MM.1S (cell line): ENCODE measurements around the gene RPL29.
"Not testable (repeated sequence)": the region's sequence is repeated elsewhere in the genome, so short reads cannot be mapped to it uniquely, and the experiment has no call there.

ENCODE experiments used
- DNase-seq: peaks from one replicate; pipeline ENCODE4 v3.0.0-alpha.2; 2015
- H2AFZ ChIP-seq: fragments of 300-600 bp; sonication (generic); 2 replicates; pipeline ENCODE4 v1.6.0; 2016; ENCODE audit warnings: antibody characterized with exemption, low read length
- H3F3A ChIP-seq: fragments of 300-600 bp; sonication (generic); 2 replicates; pipeline ENCODE4 v1.6.1; 2016; ENCODE audit warnings: mild to moderate bottlenecking, antibody characterized with exemption, low read length, moderate library complexity, mixed read lengths; ENCODE audit not compliant: insufficient read depth
- H3K27ac ChIP-seq: fragments of 300-600 bp; sonication (generic); 2 replicates; pipeline ENCODE4 v1.5.1; 2016; ENCODE audit warnings: mild to moderate bottlenecking, low read length
- H3K27me3 ChIP-seq: fragments of 300-600 bp; sonication (generic); replicated peaks from 2 replicates; pipeline ENCODE4 v1.6.0; 2016; ENCODE audit warnings: low read length; ENCODE audit not compliant: insufficient read depth
- H3K36me3 ChIP-seq: fragments of 300-600 bp; sonication (generic); replicated peaks from 2 replicates; pipeline ENCODE4 v1.6.1; 2016; ENCODE audit warnings: mild to moderate bottlenecking, low read length, mixed read lengths; ENCODE audit not compliant: insufficient read depth
- H3K4me1 ChIP-seq: fragments of 300-600 bp; sonication (generic); 2 replicates; pipeline ENCODE4 v1.6.1; 2016; ENCODE audit warnings: low read length, mixed read lengths
- H3K4me2 ChIP-seq: fragments of 300-600 bp; sonication (generic); 2 replicates; pipeline ENCODE4 v1.6.0; 2016; ENCODE audit warnings: low read depth, low read length
- H3K4me3 ChIP-seq: fragments of 300-600 bp; sonication (generic); 2 replicates; pipeline ENCODE4 v1.5.1; 2016; ENCODE audit warnings: low read length, mixed read lengths
- H3K79me2 ChIP-seq: fragments of 300-600 bp; sonication (generic); 2 replicates; pipeline ENCODE4 v1.6.1; 2016; ENCODE audit warnings: mixed run types, low read length, mixed read lengths
- H3K9ac ChIP-seq: fragments of 300-600 bp; sonication (generic); 2 replicates; pipeline ENCODE4 v1.6.1; 2016; ENCODE audit warnings: low read length, mixed read lengths
- H3K9me2 ChIP-seq: fragments of 300-600 bp; sonication (generic); replicated peaks from 2 replicates; pipeline ENCODE4 v1.6.1; 2016; ENCODE audit warnings: mild to moderate bottlenecking, low read length, mixed read lengths; ENCODE audit not compliant: insufficient read depth
- H3K9me3 ChIP-seq: fragments of 300-600 bp; sonication (generic); replicated peaks from 2 replicates; pipeline ENCODE4 v1.6.1; 2016; ENCODE audit warnings: mild to moderate bottlenecking, low read length, mixed read lengths; ENCODE audit not compliant: insufficient read depth
- H4K20me1 ChIP-seq: fragments of 300-600 bp; sonication (generic); 2 replicates; pipeline ENCODE4 v1.6.1; 2016; ENCODE audit warnings: mild to moderate bottlenecking, low read length, moderate library complexity, mixed read lengths; ENCODE audit not compliant: insufficient read depth
- CTCF ChIP-seq: fragments of 300-600 bp; sonication (generic); IDR thresholded peaks from 2 replicates; pipeline ENCODE4 v1.5.1; 2016; ENCODE audit warnings: antibody characterized with exemption, low read length, mixed read lengths
- EZH2 ChIP-seq: fragments of 300-600 bp; sonication (generic); optimal IDR thresholded peaks from 2 replicates; pipeline ENCODE3; 2017; ENCODE audit warnings: low read depth, mild to moderate bottlenecking, antibody characterized with exemption, low read length, mixed read lengths
- EZH2phosphoT487 ChIP-seq: fragments of 300-600 bp; sonication (generic); IDR thresholded peaks from 2 replicates; pipeline ENCODE4 v1.6.1; 2018; ENCODE audit warnings: antibody characterized with exemption, low read length

The RPL29 gene

GRCh38 chr3:51995346-51996163 is at the start of gene RPL29:
RPL29 (minus strand) TSS chr3:51995895; CDS start chr3:51995461, 434 bp downstream.
- Histone ChIP-seq H3F3A (peaks cover 30% of the 10 kb centered on the region), H3K27ac (peak within 1 kb of the TSS; percentile 69; the same call in 1 of the 2 replicates), H3K79me2 (peaks cover 30% of the 10 kb centered on the region), H3K4me3 (peak within 1 kb of the TSS; percentile 94), H3K9me2 (no peaks in the 10 kb centered on the region), H3K9ac (peak within 1 kb of the TSS; percentile 95), H3K36me3 (peaks cover 10% of the 10 kb centered on the region; the same call in 1 of the 2 replicates), H2AFZ (peak within 1 kb of the TSS; percentile 76; the same call in 1 of the 2 replicates), H3K9me3 (no peaks in the 10 kb centered on the region), H3K27me3 (peaks cover 10% of the 10 kb centered on the region; the same call in 1 of the 2 replicates), H3K4me1 (peaks cover 8% of the 10 kb centered on the region), H3K4me2 (peak within 1 kb of the TSS; percentile 97), H4K20me1 (no peaks in the 10 kb centered on the region)
- peak; percentile 93 for DNase-seq
- TF ChIP-seq EZH2 (no peak), EZH2phosphoT487 (no peak), CTCF (no peak)

GRCh38 chr3:52044869-52045619 is 49.3 kb upstream of the RPL29 start:
- Histone ChIP-seq H3K4me2 (no peak overlapping the region), H3K9ac (no peak overlapping the region)

GRCh38 chr3:52043750-52044149 is 48.1 kb upstream of the RPL29 start:
- no peaks in the 10 kb centered on the region for H3K9me3 ChIP-seq
- H3F3A ChIP-seq: no peaks in the 10 kb centered on the region; the same call in 1 of the 2 replicates
- TF ChIP-seq EZH2 (no peak), EZH2phosphoT487 (no peak), CTCF (no peak)
- no peaks in the 10 kb centered on the region for H3K4me1 ChIP-seq
- no peak overlapping the region for H2AFZ ChIP-seq
- H3K4me2 ChIP-seq: no peak overlapping the region
- no peaks in the 10 kb centered on the region for H3K9me2 ChIP-seq
- no peak for DNase-seq
- peaks cover 22% of the 10 kb centered on the region for H3K27me3 ChIP-seq
- no peak overlapping the region for H3K9ac ChIP-seq
- H4K20me1 ChIP-seq: no peaks in the 10 kb centered on the region
- H3K4me3 ChIP-seq: no peak overlapping the region
- H3K79me2 ChIP-seq: no peaks in the 10 kb centered on the region
- H3K36me3 ChIP-seq: no peaks in the 10 kb centered on the region
- H3K27ac ChIP-seq: no peak overlapping the region

More at GRCh38 chr3:52044869-52045619, 49.3 kb upstream of the RPL29 start:
- no peaks in the 10 kb centered on the region for H3K36me3 ChIP-seq
- H3K79me2 ChIP-seq: no peaks in the 10 kb centered on the region
- no peak overlapping the region for H3K27ac ChIP-seq
- H3F3A ChIP-seq: no peaks in the 10 kb centered on the region; the same call in 1 of the 2 replicates
- no peak overlapping the region for H2AFZ ChIP-seq
- no peaks in the 10 kb centered on the region for H3K9me3 ChIP-seq
- H3K4me3 ChIP-seq: no peak overlapping the region
- TF ChIP-seq EZH2phosphoT487 (no peak), EZH2 (no peak), CTCF (no peak)
- H3K4me1 ChIP-seq: no peaks in the 10 kb centered on the region
- peaks cover 19% of the 10 kb centered on the region for H3K27me3 ChIP-seq
- no peaks in the 10 kb centered on the region for H4K20me1 ChIP-seq
- no peak for DNase-seq
- H3K9me2 ChIP-seq: no peaks in the 10 kb centered on the region

- not testable (repeated sequence) for H2AFZ ChIP-seq, H3K9ac ChIP-seq, DNase-seq, H3K79me2 ChIP-seq, H3K4me1 ChIP-seq, H3K4me3 ChIP-seq, H3K9me3 ChIP-seq, H3F3A ChIP-seq, H3K9me2 ChIP-seq, H3K4me2 ChIP-seq, H4K20me1 ChIP-seq, H3K27ac ChIP-seq, H3K36me3 ChIP-seq
- peaks cover 22% of the 10 kb centered on the region for H3K27me3 ChIP-seq
Observed at GRCh38 chr3:52043039-52043438, 47.3 kb upstream of the RPL29 start.
